IgD-negative memory B cell (primary cell): ENCODE measurements around the gene SBNO2. TPM values are rescaled to one million over a fixed set of nuclear protein-coding genes. Genes with fewer than 3 reads are reported as not detected.

ENCODE experiments used
- H3K27ac Mint-ChIP-seq, 3 donors: one replicate each; pipeline ENCODE4 v1.8.0; 2020 to 2022; ENCODE audit warnings: mild to moderate bottlenecking in 3 of 3, mixed read lengths in 3 of 3, moderate library complexity in 1 of 3
- H3K27me3 Mint-ChIP-seq: one replicate; pipeline ENCODE4 v1.8.0; 2021; ENCODE audit warnings: mixed read lengths
- H3K36me3 Mint-ChIP-seq: one replicate; pipeline ENCODE4 v1.8.0; 2020; ENCODE audit warnings: mild to moderate bottlenecking, mixed read lengths
- H3K4me1 Mint-ChIP-seq, 3 donors: one replicate each; pipeline ENCODE4 v1.8.0; 2020 to 2022; ENCODE audit warnings: mixed read lengths in 3 of 3, mild to moderate bottlenecking in 1 of 3
- H3K4me3 Mint-ChIP-seq, 4 donors: one replicate each; pipeline ENCODE4 v1.8.0; 2020 to 2022; ENCODE audit warnings: mild to moderate bottlenecking in 4 of 4, mixed read lengths in 4 of 4, moderate library complexity in 3 of 4
- H3K9me3 Mint-ChIP-seq, 3 donors: one replicate each; pipeline ENCODE4 v1.8.0; 2020 to 2021; ENCODE audit warnings: mixed read lengths in 3 of 3, mild to moderate bottlenecking in 1 of 3
- polyA plus RNA-seq: library from polyadenylated mRNA; unstranded; fragments of 300-500 nt; fragmentation: Illumina TruSeq; gene quantifications from one replicate; pipeline ENCODE4 v1.2.3, GENCODE V29; 2021

Gene SBNO2
- polyA plus RNA-seq, 1 donor from 2014 or later, result 2.1 TPM

DNA sequence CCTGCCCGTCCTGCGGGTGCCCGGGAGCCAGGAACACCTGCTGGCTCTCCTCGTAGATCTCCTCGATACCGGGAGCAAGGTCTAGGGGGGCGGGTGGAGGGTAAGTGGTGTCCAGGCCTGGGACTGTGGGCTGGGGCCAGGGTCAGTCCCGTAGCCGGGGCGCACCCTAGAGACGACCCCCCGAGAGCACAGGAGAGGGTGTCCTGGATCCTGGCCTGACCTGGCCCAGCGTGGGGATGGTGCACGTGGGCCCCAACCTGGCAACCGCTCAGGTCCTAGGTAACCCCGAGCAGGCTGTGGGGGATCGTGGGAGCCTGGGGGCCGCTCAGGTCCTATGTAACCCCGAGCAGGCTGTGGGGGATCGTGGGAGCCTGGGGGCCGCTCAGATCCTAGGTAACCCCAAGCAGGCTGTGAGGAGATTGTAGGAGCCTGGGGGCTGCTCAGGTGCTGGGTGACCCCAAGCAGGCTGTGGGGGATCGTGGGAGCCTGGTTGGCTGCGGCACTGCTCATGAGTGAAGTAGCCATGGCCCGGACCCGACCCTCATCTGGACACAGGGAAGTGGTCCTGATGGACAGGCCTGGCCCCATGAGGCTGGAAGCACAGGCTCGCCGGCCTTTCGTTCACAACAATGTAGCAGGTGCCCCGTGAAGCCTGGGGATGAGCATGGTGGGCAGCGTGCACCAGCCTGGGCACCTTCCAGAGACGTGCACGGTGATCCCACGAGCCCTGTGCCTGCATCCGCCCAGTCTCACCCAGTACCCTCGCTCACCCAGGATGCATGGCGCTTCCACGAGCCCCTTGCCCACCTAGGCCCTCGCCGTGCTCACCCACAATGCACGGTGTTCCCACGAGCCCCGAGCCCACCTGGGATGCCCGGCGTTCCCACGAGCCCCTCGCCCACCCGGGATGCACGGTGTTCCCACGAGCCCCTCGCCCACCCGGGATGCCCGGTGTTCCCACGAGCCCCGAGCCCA is 64.1 kb downstream of the SBNO2 start:
- H3K4me3 Mint-ChIP-seq, result no peak overlapping the region
- H3K4me1 Mint-ChIP-seq, result peaks cover 0 to 3% (median 2%) of the 10 kb centered on the region in 3 donors
- no peaks in the 10 kb centered on the region for H3K9me3 Mint-ChIP-seq
- H3K27ac Mint-ChIP-seq, result peak overlapping the region in 1 of 3 donors; percentile 39
- H3K36me3 Mint-ChIP-seq, result no peaks in the 10 kb centered on the region
- H3K27me3 Mint-ChIP-seq, result no peaks in the 10 kb centered on the region

DNA sequence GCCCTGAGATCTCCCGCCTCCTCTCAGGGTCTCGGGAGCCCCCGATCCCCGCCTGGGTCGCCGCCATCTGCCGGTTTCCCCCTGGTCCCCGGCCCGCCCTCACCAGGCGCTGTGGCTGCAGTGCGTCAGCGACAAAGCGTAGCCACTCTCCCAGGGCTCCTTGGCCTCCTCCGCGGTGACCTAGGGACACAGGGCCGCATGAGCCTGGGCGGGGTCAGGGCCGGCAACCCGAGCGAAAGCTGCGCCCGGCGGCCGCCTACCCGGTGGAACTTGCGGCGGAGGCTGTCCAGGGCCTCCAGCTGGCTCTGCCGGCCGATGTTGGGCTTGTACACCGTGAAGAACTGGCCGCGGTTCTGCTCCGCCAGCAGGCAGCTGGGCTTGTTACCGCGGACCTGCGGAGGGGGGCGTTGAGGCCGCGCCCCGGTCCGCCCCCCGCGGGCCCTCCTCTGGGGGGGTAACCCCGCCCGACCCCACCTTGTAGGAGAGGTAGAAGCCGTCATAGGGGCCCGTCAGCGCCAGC is 65.0 kb downstream of the SBNO2 start:
- Mint-ChIP-seq H3K27ac (no peak overlapping the region), H3K4me3 (no peak overlapping the region), H3K27me3 (no peaks in the 10 kb centered on the region), H3K36me3 (no peaks in the 10 kb centered on the region), H3K9me3 (no peaks in the 10 kb centered on the region), H3K4me1 (peaks cover 0 to 3% (median 2%) of the 10 kb centered on the region in 3 donors)

DNA sequence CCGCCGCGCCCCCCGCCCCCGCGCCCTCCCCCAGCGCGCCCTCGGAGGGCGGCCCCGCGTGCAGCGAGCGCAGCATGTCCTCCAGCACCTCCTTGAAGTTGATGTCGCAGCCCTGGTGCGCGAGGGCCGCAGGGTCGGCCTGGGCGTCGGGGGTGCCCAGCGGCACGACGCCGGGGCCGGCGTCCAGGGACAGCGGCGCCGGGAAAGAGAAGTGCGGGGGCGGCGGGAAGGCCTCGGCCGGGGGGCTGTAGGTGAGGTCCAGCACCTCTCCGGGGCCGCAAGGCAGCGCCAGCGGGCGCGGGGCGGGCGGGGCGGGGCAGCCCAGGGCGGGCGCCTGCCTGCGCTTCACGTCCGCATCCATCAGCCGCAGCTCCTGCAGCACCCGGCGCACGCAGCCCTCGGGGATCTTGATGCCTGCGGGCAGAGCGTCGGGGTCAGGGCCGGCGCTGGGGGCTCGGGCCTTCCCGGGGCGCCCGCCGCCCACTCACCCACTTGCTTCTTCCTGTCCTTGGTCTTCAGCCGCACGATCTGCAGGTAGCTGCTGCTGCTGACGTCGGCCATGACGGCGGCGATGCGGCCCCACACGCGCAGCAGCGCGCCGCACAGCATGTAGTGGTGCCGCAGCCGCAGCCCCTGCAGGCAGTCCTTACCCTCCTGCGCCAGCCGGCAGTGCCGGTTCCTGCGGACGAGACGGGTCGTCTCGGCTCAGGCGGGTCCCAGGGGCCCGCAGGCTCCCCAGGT is 65.6 kb downstream of the SBNO2 start:
- Mint-ChIP-seq H3K27me3 (no peaks in the 10 kb centered on the region), H3K4me3 (no peak overlapping the region), H3K9me3 (no peaks in the 10 kb centered on the region), H3K36me3 (no peaks in the 10 kb centered on the region), H3K4me1 (peaks cover 1 to 5% (median 4%) of the 10 kb centered on the region in 3 donors), H3K27ac (no peak overlapping the region)

DNA sequence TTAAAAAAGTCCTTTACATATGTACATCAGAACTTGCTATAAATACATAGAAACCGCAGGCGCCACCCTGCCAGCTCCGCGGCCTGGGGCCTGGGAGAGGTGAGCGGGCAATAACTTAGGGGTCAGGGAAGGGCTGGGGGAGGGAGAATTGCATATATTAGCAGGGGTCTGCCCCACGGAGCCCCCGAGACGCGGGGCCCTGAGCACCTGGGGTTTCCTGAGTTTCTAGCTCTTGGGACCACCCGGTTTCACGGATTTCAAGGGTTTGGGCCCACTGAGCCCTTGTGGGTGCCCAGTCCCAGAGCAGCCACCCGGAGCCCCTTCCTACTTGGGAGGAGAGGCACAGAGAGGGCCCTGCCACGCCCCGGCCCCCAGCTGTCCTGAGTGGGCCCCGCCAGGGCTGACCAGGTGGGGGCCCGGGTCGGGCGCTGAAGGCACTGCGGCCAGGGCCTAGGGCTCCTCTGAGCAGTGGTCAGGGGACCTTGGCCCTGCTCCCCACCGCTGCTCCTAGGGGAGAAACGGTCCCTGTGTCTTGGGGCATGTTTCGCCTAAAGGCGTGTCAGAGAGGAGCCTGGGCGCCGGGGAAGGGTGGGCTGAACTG is 66.3 kb downstream of the SBNO2 start:
- H3K27ac Mint-ChIP-seq, result peak overlapping the region in 1 of 3 donors; percentile 91
- H3K9me3 Mint-ChIP-seq, result no peaks in the 10 kb centered on the region
- H3K4me3 Mint-ChIP-seq, result peak overlapping the region in 2 of 4 donors; percentile 32 to 74
- H3K27me3 Mint-ChIP-seq, result no peaks in the 10 kb centered on the region
- no peaks in the 10 kb centered on the region for H3K36me3 Mint-ChIP-seq
- H3K4me1 Mint-ChIP-seq, result peaks cover 6 to 9% (median 8%) of the 10 kb centered on the region in 3 donors

DNA sequence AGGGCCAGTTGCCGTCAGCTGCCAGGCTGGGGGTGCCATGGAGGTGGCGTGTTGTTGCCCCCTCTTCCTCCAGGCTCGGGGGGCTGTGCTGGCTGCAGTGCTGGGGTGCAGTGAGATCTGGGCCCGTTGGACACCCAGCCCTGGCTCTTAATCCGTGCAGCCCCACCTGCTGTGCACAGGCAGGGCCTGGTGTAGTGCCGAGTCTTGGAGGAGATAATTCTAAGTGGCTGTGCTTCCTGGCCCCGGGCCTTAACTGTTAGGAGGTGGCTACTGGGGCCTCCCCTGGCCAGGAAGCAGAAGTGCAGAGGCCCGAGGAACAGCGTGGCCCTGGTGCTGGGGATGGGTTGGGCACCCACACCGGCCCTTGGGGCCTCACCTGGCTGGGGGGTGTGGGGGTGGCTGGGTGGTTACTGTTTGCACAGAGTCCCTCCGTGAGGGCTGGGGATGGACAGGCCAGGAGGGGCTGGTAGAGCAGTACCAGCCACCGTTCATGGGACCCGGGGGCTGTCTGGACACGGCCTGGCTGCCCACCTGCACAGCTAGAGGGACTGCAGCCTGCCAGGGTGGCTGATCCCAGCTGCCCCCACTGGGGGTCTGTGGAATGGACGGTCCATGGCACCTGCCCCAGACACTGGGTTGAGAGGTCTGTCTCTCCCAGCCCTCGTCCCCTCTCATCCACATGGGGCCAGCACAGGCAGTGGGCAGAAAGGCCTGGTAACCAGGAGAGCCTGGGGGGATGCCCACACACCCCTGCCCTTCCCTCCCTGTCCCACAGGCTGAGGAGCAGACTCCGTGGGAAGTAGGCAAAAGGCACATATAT is 67.0 kb downstream of the SBNO2 start:
- Mint-ChIP-seq H3K4me1 (peaks cover 11 to 13% (median 13%) of the 10 kb centered on the region in 3 donors), H3K27me3 (no peaks in the 10 kb centered on the region), H3K4me3 (peak overlapping the region; percentile 23 to 74 (median 38)), H3K9me3 (no peaks in the 10 kb centered on the region), H3K27ac (peak overlapping the region; percentile 86 to 91 (median 91)), H3K36me3 (no peaks in the 10 kb centered on the region)

DNA sequence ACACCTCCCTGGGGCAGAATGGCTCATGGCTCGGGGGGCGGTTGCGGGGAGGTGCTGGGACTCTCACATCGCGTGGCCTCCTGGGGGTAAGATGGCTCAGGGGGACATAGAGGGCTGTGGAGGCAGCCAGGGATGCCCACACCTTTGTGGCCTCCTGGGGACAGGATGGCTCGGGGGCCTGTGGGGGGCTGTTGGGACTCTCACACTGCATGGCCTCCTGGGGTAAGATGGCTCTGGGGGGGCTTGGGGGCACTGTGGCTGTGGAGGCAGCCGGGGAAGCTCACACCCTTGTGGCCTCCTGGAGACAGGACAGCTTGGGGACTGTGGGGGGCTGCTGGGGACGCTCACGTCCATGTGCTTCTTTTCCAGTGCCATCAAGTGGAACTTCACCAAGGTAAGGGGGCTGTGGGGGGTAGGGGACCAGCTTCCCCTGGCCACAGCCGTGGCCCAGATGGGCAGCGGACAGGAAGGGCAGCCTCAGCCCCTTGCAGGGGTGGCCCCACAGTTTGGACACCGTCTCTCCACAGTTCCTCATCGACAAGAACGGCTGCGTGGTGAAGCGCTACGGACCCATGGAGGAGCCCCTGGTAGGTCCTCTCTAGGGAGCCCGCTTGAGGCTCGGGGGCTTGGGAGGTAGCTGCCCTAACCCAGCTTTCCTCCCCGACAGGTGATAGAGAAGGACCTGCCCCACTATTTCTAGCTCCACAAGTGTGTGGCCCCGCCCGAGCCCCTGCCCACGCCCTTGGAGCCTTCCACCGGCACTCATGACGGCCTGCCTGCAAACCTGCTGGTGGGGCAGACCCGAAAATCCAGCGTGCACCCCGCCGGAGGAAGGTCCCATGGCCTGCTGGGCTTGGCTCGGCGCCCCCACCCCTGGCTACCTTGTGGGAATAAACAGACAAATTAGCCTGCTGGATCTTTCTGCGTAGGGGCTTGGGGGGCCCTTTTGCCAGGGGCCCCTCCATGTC is 67.9 kb downstream of the SBNO2 start:
- H3K27me3 Mint-ChIP-seq, result no peaks in the 10 kb centered on the region
- H3K36me3 Mint-ChIP-seq, result no peaks in the 10 kb centered on the region
- H3K27ac Mint-ChIP-seq, result peak overlapping the region; percentile 86 to 91 (median 91)
- no peaks in the 10 kb centered on the region for H3K9me3 Mint-ChIP-seq
- peaks cover 17 to 19% (median 19%) of the 10 kb centered on the region in 3 donors for H3K4me1 Mint-ChIP-seq
- H3K4me3 Mint-ChIP-seq, result peak overlapping the region; percentile 46 to 85 (median 76)

DNA sequence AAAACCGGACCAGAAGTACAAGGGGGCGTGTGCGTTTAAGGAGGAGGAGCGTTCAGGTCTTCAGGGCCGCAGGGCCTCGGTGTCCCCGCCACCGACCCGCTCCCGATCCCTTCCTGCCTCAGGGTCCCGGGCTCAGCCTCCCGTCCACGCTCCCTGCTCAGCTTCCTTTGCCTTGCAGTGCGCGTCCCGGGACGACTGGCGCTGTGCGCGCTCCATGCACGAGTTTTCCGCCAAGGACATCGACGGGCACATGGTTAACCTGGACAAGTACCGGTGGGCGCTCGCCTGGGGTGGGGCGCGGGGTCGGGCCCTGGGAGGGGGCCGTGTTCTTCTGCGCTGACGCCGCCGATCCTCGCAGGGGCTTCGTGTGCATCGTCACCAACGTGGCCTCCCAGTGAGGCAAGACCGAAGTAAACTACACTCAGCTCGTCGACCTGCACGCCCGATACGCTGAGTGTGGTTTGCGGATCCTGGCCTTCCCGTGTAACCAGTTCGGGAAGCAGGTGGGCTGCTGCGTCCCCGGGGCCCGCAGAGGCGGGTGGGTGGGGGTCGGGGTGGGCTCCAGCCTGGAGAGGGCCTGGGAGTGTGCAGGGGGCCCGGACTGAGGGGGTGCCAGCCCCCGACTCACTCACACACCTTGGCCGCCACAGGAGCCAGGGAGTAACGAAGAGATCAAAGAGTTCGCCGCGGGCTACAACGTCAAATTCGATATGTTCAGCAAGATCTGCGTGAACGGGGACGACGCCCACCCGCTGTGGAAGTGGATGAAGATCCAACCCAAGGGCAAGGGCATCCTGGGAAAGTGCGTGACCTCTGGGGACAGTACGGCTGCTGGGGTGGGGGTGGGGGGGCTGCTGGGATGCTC is 68.8 kb downstream of the SBNO2 start:
- Mint-ChIP-seq H3K4me1 (peaks cover 17 to 19% (median 19%) of the 10 kb centered on the region in 3 donors), H3K4me3 (peak overlapping the region; percentile 74 to 92 (median 86)), H3K36me3 (no peaks in the 10 kb centered on the region)

DNA sequence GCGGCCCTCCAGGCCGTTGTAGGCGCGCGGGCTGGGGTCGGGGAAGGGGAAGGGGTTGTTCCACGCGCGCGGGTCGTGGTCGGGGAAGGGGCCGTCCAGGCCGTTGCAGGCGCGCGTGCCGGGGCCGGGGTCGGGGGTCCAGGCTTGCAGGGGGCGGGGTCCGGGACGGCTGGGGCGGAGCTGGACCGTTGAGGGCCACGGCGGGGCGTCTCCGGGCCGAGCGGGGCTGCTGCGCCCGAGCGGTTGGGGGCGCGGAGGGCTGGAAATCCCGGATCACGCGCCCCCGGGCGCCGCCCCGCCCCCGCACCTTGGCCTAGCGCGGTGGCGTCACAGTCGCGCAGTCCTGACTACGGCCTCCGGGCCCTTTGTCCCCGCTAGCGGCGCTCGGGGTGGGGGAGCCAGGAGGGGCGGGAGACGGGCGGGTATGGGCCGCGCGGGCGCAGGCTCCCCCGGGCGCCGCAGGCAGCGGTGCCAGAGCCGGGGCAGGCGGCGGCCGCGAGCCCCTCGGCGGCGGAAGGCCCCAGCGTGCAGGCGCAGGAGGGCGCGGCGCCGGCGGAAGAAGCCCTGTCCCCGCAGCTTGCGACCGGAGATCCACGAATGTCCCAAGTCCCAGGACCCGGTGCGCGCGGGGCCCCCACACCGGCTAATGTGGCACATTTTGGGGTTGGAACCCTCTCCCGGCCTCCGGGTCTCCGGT is 69.6 kb downstream of the SBNO2 start:
- no peaks in the 10 kb centered on the region for H3K27me3 Mint-ChIP-seq
- H3K9me3 Mint-ChIP-seq, result peaks cover 0 to 2% (median 0%) of the 10 kb centered on the region in 3 donors
- no peaks in the 10 kb centered on the region for H3K36me3 Mint-ChIP-seq
- H3K27ac Mint-ChIP-seq, result peak overlapping the region; percentile 82 to 97 (median 92)
- peak overlapping the region; percentile 68 to 92 (median 86) for H3K4me3 Mint-ChIP-seq
- H3K4me1 Mint-ChIP-seq, result peaks cover 17 to 23% (median 22%) of the 10 kb centered on the region in 3 donors

More for the DNA sequence above, 68.8 kb downstream of the SBNO2 start:
- no peaks in the 10 kb centered on the region for H3K9me3 Mint-ChIP-seq
- peak overlapping the region; percentile 91 to 92 (median 91) for H3K27ac Mint-ChIP-seq
- no peaks in the 10 kb centered on the region for H3K27me3 Mint-ChIP-seq

DNA sequence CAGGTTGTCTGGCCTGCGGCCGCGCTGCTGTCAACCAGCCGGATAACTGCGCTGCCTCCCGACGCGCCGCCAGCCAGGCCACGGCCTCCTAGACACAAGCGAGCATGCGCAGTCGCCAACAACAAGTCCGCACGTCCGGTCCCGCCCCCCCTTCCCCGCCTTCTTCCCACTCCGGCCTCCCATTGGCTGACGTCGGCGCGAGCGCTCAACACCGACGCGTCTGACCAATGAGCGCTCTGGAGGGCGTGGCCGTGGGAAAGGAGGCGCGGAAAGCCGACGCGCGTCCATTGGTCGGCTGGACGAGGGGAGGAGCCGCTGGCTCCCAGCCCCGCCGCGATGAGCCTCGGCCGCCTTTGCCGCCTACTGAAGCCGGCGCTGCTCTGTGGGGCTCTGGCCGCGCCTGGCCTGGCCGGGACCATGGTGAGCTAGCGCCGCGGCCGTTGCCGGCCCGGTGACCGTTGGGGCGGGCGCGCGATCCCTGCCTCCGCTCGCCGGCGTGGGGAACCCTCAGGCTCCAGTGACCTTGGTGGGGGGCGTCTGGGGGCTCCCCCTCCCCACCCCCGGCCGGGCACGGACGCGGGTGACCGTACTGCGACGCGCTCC is 70.3 kb downstream of the SBNO2 start, which contains the start of gene GPX4:
TSS of gene GPX4 (plus strand) at position 287 of the 603 bp plus-strand sequence. CDS start at position 337, 50 bp downstream.
- H3K4me1 Mint-ChIP-seq, result peaks cover 17 to 26% (median 22%) of the 10 kb centered on the region in 3 donors
- peaks cover 0 to 2% (median 0%) of the 10 kb centered on the region in 3 donors for H3K9me3 Mint-ChIP-seq
- no peaks in the 10 kb centered on the region for H3K27me3 Mint-ChIP-seq
- peak within 1 kb of the TSS; percentile 78 to 92 (median 86) for H3K4me3 Mint-ChIP-seq
- peak within 1 kb of the TSS; percentile 94 to 97 (median 96) for H3K27ac Mint-ChIP-seq
- H3K36me3 Mint-ChIP-seq, result no peaks in the 10 kb centered on the region

DNA sequence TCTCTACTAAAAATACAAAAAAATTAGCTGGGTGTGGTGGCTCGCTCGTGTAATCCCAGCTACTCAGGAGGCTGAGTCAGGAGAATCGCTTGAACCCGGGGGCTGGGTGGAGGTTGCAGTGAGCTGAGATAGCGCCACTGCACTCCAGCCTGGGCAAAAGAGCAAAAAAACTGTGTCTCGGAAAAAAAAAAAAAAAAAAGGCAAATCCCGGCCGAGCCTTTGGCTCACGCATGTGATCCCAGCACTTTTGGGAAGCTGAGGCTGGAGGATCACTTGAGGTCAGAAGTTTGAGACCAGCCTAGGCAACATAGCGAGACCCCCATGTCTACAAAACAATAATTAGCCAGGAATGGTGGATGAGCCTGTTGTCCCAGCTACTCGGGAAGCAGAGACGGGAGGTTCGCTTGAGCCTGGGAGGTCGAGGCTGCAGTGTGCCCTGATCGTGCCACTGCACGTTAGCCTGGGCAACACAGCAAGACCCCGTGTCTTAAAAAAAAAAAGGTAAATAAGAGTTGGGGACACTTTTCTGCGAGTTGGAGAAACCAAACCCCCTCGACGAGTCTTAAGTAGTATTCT is 70.8 kb downstream of the SBNO2 start:
- peaks cover 20 to 26% (median 25%) of the 10 kb centered on the region in 3 donors for H3K4me1 Mint-ChIP-seq
- H3K27ac Mint-ChIP-seq, result peak overlapping the region; percentile 94 to 97 (median 96)
- H3K4me3 Mint-ChIP-seq, result peak overlapping the region; percentile 78 to 92 (median 85)
- H3K9me3 Mint-ChIP-seq, result peaks cover 0 to 2% (median 0%) of the 10 kb centered on the region in 3 donors
- H3K36me3 Mint-ChIP-seq, result no peaks in the 10 kb centered on the region
- H3K27me3 Mint-ChIP-seq, result no peaks in the 10 kb centered on the region
